Activated T-cell treated with anti-CD3 and anti-CD28 coated beads, Interleukin-2, amount 50 U/mL, for 72 hours (primary cell): ENCODE measurements around the gene TSFM. TPM values are rescaled to one million over a fixed set of nuclear protein-coding genes. Genes with fewer than 3 reads are reported as not detected.
A peak's percentile ranks its signal among the peaks of the same experiment; 100 is the strongest.
"Not testable (repeated sequence)": the region's sequence is repeated elsewhere in the genome, so short reads cannot be mapped to it uniquely, and the experiment has no call there.

Experiments used
- ATAC-seq, 2 donors: fragments of 150-1000 bp; cut with Tn5 transposase; replicated peaks in 1 of 2; 2 replicates each; pipeline ENCODE4 v1.10.0; 2021; ENCODE audit warnings: moderate library complexity in 2 of 2, mild to moderate bottlenecking in 1 of 2
- DNase-seq, 2 donors: peaks; one replicate each; pipeline ENCODE4 v3.0.0; 2021 to 2022; ENCODE audit warnings: mixed read lengths in 1 of 2
- H3K27ac Mint-ChIP-seq: one replicate; pipeline ENCODE4 v1.8.0; 2022; ENCODE audit warnings: mild to moderate bottlenecking, moderate library complexity, mixed read lengths
- H3K27me3 Mint-ChIP-seq: one replicate; pipeline ENCODE4 v1.8.0; 2022; ENCODE audit warnings: low read depth, mixed read lengths
- H3K36me3 Mint-ChIP-seq, 2 donors: one replicate each; pipeline ENCODE4 v1.8.0; 2022; ENCODE audit warnings: mixed read lengths in 2 of 2, mild to moderate bottlenecking in 1 of 2; ENCODE audit not compliant: insufficient read depth in 2 of 2
- H3K4me1 Mint-ChIP-seq: one replicate; pipeline ENCODE4 v1.8.0; 2022; ENCODE audit warnings: low read depth, mixed read lengths
- H3K4me3 Mint-ChIP-seq, 2 donors: one replicate each; pipeline ENCODE4 v1.8.0; 2022; ENCODE audit warnings: mild to moderate bottlenecking in 2 of 2, mixed read lengths in 2 of 2, moderate library complexity in 2 of 2
- H3K9me3 Mint-ChIP-seq, 2 donors: one replicate each; pipeline ENCODE4 v1.8.0; 2022; ENCODE audit warnings: mixed read lengths in 2 of 2
- total RNA-seq, 2 donors: library from RNA; stranded (reverse); gene quantifications; one replicate each; pipeline ENCODE4 v1.2.3, GENCODE V29; 2022

Gene TSFM
- total RNA-seq, 2 donors from 2014 or later: 30.4 to 30.9 TPM

DNA sequence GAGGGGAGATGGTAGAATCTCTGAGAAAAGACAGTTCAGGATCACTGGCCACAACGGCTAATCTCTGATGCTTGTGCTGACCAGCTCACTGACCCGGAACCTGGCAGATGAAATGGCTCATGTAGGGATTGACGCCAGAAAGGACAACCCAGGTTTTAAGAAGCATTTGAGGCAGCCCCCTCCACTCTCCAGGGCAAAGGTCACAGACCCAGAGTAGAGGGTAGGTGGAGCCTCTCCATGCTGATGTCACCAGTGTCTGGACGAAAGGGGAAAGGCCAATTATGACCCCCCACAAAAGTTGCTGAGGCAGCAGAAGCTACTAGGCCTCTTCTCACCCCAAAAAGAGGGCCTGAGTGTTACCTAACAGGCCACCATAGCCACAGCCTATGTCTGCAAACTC lies 11.9 kb upstream of the TSFM start:
- Mint-ChIP-seq H3K9me3 (no peaks in the 10 kb centered on the region), H3K36me3 (peaks cover 3 to 15% of the 10 kb centered on the region in 2 donors), H3K27ac (no peak overlapping the region), H3K4me3 (peak overlapping the region; percentile 40 to 83), H3K27me3 (no peaks in the 10 kb centered on the region), H3K4me1 (peaks cover 44% of the 10 kb centered on the region)
- DNase-seq (no peak), ATAC-seq (no peak)

DNA sequence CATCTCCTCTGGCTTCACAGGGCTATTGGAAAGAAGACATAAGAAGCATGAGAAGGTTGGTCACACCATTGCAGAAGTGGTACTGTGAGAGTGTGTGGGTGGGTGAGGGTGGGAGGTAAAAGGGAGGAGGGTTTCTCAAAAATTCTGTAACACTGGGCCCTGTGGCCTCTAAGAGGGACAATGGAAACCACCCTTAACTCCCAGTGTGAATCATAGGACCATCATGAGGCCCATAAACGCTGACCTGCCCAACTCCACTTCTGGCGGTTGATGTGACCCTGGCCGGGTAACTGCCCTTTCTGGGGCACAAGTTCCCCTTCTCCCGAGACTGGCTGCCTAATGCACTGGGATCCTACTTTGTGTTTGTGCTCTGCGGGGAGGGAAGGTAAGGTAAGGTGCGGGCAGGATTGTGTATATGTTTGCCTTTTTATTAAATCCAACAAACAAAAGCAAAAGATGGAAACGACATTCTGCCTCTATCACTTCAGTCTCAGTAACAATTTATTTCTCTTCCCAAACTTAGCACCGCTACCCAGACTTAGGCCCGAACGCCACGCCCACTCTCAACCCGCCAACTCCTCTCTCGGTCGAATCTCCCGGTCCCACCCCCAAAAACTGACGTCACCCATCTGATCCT lies 11.2 kb upstream of the TSFM start:
- H3K27ac Mint-ChIP-seq: peak overlapping the region; percentile 82
- no peaks in the 10 kb centered on the region for H3K27me3 Mint-ChIP-seq
- H3K4me1 Mint-ChIP-seq: peaks cover 41% of the 10 kb centered on the region
- no peaks in the 10 kb centered on the region for H3K9me3 Mint-ChIP-seq
- H3K36me3 Mint-ChIP-seq: peaks cover 5 to 17% of the 10 kb centered on the region in 2 donors
- DNase-seq (peak; percentile 88 to 92), ATAC-seq (peak; percentile 71 to 75)
- H3K4me3 Mint-ChIP-seq: peak overlapping the region; percentile 83 to 100

DNA sequence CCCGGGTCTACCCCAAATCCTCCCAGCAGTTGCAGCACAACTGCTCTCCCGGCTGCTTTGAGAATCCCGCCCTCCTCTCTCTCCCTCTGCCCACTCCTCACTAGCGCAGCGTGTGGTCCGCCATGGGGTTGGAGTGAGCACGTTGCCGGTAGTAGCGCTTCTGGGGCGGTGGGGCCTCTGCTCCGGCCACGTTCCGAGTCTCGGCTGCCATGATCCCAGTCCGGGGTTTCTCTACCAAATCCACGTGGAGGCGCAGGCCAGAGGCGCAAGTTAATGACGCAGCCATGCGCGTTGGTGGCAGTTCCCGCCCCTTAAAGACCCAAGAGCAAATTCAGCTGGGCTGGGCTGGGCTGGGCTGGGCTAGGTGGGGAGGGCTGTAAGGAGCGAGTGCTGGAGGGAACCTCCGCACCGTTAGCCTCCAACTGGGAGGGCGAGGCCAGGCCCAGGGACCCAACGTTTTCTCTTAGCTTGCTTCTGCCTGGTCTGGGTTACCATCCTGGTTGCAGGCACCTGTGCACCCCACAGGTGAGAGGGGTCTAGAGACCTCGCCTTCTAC lies 10.6 kb upstream of the TSFM start, which contains the start of gene METTL1:
Gene METTL1, minus strand, starts transcription at position 233 of the 556 bp plus-strand sequence. Its CDS starts 22 bp downstream, at position 211.
- H3K9me3 Mint-ChIP-seq: no peaks in the 10 kb centered on the region
- peaks cover 5 to 17% of the 10 kb centered on the region in 2 donors for H3K36me3 Mint-ChIP-seq
- peaks cover 36% of the 10 kb centered on the region for H3K4me1 Mint-ChIP-seq
- DNase-seq (peak; percentile 91 to 93), ATAC-seq (peak; percentile 91 to 92)
- peak within 1 kb of the TSS; percentile 83 to 100 for H3K4me3 Mint-ChIP-seq
- peak within 1 kb of the TSS; percentile 82 for H3K27ac Mint-ChIP-seq
- H3K27me3 Mint-ChIP-seq: no peaks in the 10 kb centered on the region

DNA sequence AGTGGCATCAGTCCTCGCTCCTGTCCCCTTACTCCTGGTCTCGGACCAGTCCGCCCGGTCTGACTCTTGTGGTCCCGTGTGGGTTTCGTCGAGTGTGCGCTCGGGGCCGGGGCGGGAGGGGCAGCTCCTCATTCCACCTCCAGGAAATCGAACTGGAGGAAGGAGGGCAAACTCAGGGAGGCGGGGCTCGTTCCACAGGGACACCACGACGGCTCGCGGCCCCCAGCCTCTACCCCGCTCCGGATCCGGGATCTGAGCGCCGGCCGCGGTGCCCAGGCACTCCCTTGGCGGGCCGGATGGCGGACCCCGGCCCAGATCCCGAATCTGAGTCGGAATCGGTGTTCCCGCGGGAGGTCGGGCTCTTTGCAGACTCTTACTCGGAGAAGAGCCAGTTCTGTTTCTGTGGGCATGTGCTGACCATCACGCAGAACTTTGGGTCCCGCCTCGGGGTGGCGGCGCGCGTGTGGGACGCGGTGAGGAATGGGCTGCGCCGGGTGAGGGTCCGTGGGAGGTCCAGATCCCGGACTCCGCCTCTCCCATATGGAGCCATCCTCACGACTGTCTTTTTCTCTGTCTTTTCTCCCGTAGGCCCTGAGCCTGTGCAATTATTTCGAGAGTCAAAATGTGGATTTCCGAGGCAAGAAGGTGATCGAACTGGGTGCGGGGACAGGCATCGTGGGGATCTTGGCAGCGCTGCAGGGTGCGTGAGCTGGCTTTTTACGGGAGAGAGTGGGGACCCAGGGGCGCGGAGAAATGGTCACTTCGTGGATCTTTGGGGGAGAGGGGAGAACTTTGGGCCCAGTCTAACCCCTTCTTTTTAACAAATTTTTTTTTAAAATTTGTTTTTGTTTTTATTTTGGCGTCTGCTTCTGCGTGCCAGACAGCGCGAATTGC lies 9.9 kb upstream of the TSFM start, which contains the start of gene EEF1AKMT3:
Gene EEF1AKMT3, plus strand, starts transcription at position 186 of the 894 bp plus-strand sequence. Its CDS starts 111 bp downstream, at position 297.
- Mint-ChIP-seq H3K9me3 (no peaks in the 10 kb centered on the region), H3K27me3 (no peaks in the 10 kb centered on the region), H3K36me3 (peaks cover 5 to 17% of the 10 kb centered on the region in 2 donors), H3K27ac (peak within 1 kb of the TSS; percentile 82), H3K4me3 (peak within 1 kb of the TSS; percentile 83 to 100), H3K4me1 (peaks cover 36% of the 10 kb centered on the region)
- ATAC-seq (peak; percentile 37 to 58), DNase-seq (peak; percentile 38 to 47)

DNA sequence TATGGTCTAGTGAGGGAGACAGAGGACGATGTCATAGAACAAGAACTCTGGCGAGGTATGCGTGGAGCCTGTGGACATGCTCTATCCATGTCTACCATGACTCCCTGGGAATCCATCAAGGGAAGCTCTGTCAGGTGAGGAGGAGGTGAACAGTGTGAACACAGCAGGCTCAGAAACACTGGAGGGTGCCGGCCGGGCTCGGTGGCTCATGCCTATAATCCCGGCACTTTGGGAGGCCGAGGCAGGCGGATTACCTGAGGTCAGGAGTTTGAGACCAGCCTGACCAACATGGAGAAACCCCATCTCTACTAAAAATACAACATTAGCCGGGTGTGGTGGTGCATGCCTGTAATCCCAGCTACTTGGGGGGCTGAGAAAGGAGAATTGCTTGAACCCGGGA lies 8.0 kb upstream of the TSFM start:
- not testable (repeated sequence) for H3K27ac Mint-ChIP-seq, ATAC-seq

DNA sequence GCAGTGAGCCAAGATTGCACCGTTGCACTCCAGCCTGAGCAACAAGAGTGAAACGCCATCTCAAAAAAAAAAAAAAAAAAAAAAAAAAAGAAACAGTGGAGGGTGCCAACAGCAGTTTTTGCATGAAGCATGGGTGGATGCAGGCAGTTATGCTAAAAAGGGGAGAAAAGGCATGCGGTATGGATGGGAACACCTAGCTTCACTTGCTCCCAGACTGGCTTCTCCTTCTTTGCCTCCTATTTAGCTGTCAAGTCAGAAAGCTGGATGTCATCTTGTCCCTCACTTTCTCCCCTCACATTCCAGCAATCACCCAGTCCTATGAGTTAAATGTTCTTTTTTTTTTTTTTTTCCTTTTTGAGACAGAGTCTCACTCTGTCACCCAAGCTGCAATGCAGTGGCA lies 7.5 kb upstream of the TSFM start:
- H3K9me3 Mint-ChIP-seq: no peaks in the 10 kb centered on the region
- no peak for DNase-seq
- H3K27ac Mint-ChIP-seq: no peak overlapping the region
- no peak for ATAC-seq
- peaks cover 6 to 11% of the 10 kb centered on the region in 2 donors for H3K36me3 Mint-ChIP-seq
- H3K4me3 Mint-ChIP-seq: no peak overlapping the region
- H3K27me3 Mint-ChIP-seq: no peaks in the 10 kb centered on the region
- H3K4me1 Mint-ChIP-seq: peaks cover 32% of the 10 kb centered on the region

More for the DNA sequence above, 8.0 kb upstream of the TSFM start:
- not testable (repeated sequence) for H3K27me3 Mint-ChIP-seq, H3K4me3 Mint-ChIP-seq, H3K9me3 Mint-ChIP-seq, DNase-seq
- peaks cover 6 to 15% of the 10 kb centered on the region in 2 donors for H3K36me3 Mint-ChIP-seq
- H3K4me1 Mint-ChIP-seq: peaks cover 36% of the 10 kb centered on the region

DNA sequence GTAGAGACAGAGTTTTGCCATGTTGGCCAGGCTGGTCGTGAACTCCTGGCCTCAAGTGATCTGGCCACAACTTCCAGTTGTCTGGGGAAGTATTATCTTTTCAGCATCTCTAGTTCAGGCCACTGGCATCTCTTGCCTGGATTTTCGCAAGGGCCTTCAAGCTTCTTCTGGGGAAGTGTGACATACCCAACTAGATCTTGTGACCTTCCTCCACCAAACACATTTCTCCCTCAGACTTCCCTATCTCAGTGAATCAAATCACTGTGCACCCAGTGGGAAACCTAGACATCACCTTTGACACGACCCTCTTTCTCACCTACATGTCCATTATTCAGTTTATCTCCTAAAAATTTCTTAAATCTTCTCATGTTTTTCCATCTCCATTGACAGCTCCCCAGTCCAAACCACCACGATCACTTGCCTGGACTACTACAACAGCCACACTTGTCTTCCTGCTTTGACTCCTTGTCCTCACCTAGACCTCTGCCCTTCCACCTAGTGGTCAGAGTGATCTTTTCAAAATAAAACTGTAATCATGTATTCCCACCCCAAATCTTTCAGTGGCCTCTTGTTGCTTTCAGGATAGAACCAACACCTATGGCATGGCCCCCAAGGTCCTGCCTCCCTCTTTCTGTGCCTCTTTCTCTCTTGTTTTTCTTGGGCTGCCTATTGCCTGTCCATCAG lies 6.9 kb upstream of the TSFM start:
- H3K9me3 Mint-ChIP-seq: no peaks in the 10 kb centered on the region
- H3K36me3 Mint-ChIP-seq: peaks cover 6 to 8% of the 10 kb centered on the region in 2 donors
- H3K27ac Mint-ChIP-seq: no peak overlapping the region
- no peak overlapping the region for H3K4me3 Mint-ChIP-seq
- H3K27me3 Mint-ChIP-seq: no peaks in the 10 kb centered on the region
- H3K4me1 Mint-ChIP-seq: peaks cover 25% of the 10 kb centered on the region
- DNase-seq: no peak
- no peak for ATAC-seq

DNA sequence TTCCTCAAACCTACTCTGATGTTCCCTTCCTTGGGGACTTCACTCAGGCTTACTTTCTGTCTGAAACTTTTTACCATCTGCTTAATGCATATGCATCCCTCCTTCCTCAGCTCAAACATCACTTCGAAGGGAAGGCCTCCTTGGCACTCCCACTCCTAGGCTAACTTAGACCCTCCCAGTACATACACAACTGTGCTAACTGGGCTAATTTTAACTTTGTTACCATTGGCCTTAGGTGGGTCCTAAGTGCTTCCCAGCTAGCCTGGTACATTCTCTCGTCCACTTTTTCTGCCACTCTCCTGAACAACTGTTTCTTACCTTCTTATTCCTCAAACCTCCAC lies 6.4 kb upstream of the TSFM start:
- Mint-ChIP-seq H3K27ac (no peak overlapping the region), H3K36me3 (peaks cover 6 to 8% of the 10 kb centered on the region in 2 donors), H3K4me3 (no peak overlapping the region), H3K27me3 (no peaks in the 10 kb centered on the region), H3K9me3 (no peaks in the 10 kb centered on the region), H3K4me1 (peaks cover 20% of the 10 kb centered on the region)
- ATAC-seq (no peak), DNase-seq (no peak)

DNA sequence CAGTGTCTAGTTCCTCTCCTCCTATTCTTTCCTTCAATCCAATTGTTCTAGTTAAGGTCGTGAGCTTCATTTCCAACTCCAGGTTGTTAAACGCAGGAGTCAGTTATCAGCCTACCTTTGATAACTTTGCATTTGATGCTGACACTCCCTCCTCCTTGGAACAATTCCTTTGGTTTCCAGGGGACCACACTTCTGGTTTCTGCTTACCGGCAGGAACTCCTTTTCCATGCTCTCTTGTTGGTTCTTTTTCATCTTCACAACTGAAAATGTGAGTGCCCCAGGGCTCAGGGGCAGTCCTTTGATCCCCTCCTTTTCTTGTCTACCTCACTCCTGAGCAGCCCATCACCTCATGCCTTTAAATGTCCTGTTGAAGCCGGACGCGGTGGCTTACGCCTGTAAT lies 5.2 kb upstream of the TSFM start:
- Mint-ChIP-seq H3K36me3 (peaks cover 3 to 6% of the 10 kb centered on the region in 2 donors), H3K4me1 (peaks cover 22% of the 10 kb centered on the region), H3K9me3 (no peaks in the 10 kb centered on the region), H3K27ac (no peak overlapping the region), H3K27me3 (no peaks in the 10 kb centered on the region), H3K4me3 (no peak overlapping the region)
- no peak for DNase-seq
- ATAC-seq: no peak

DNA sequence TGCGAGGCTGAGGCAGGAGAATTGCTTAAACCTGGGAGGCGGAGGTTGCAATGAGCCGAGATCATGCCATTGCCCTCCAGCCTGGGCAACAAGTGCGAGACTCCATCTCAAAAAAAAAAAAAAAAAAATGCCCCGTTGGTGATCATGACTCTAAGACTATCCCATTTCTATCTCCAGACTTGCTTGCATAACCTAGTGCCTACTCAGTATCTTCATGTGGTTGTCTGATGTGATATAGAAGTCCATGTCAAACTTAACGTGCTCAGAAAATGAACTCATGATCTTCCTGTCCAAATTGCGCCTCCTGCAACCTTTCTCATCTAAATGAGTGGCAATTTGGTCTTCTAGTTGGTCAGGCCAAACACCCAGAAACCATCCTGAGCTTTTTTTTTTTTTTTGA lies 4.7 kb upstream of the TSFM start:
- H3K4me3 Mint-ChIP-seq: no peak overlapping the region
- H3K27me3 Mint-ChIP-seq: no peaks in the 10 kb centered on the region
- H3K9me3 Mint-ChIP-seq: no peaks in the 10 kb centered on the region
- peaks cover 24% of the 10 kb centered on the region for H3K4me1 Mint-ChIP-seq
- DNase-seq (no peak), ATAC-seq (no peak)
- H3K27ac Mint-ChIP-seq: no peak overlapping the region
- peaks cover 6% of the 10 kb centered on the region in 2 donors for H3K36me3 Mint-ChIP-seq

DNA sequence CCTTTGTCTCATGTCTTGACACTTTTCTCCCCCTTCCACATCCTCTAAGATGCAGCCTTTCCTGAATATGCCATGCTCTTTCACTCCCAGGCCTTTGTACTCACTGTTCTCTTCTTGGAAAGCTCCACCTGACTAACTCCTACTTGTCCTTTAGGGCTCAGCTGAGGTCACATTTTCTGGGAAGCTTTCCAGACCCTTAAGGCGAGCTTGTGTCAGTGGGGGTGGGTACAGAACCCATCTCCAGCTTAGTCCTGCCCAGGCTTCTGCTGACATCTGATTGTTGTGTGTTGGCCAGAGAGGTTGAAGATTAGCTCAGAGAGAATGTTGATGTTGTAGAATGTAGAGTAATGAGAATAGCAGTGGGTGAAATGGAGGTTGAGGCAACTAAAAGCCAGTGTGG lies 2.9 kb upstream of the TSFM start:
- DNase-seq: no peak
- Mint-ChIP-seq H3K27ac (peak overlapping the region; percentile 17), H3K4me1 (peaks cover 20% of the 10 kb centered on the region), H3K4me3 (no peak overlapping the region), H3K9me3 (no peaks in the 10 kb centered on the region), H3K36me3 (peaks cover 6 to 11% of the 10 kb centered on the region in 2 donors), H3K27me3 (no peaks in the 10 kb centered on the region)
- ATAC-seq: no peak

DNA sequence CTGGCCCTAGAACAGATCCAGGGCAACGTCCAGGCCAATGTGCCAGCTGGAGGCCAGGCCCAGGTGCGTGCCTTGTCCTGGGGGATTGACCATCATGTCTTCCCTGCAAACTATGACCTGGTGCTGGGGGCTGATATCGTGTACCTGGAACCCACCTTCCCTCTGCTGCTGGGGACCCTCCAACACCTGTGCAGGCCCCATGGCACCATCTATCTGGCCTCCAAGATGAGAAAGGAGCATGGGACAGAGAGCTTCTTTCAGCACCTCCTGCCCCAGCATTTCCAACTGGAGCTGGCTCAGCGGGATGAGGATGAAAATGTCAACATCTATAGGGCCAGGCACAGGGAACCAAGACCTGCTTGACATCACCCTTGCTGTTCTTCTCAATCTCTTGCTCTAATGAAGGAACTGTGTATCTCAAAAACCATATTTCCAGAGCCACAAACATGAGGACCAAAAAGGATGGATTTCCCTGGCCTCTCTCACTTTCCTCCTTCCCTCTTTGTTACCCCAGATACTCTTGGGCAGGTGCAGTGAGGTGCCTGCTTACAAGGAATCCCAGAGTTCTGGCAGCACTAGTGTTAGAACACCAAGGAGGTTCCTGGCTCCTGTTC lies 2.2 kb upstream of the TSFM start:
- no peak for DNase-seq
- H3K4me1 Mint-ChIP-seq: peaks cover 20% of the 10 kb centered on the region
- peaks cover 6 to 11% of the 10 kb centered on the region in 2 donors for H3K36me3 Mint-ChIP-seq
- no peaks in the 10 kb centered on the region for H3K9me3 Mint-ChIP-seq
- ATAC-seq: no peak
- no peaks in the 10 kb centered on the region for H3K27me3 Mint-ChIP-seq
- no peak overlapping the region for H3K4me3 Mint-ChIP-seq
- H3K27ac Mint-ChIP-seq: no peak overlapping the region
